Uterus (tissue), 2 donors: ENCODE measurements around the gene RABGAP1L.

Experiments
- CTCF ChIP-seq, 4 experiments: fragments of 200-600 bp in 2 of 4; fragments of 450-650 bp in 2 of 4; sonication (generic) in 2 of 4; IDR thresholded peaks; one replicate each; pipeline ENCODE4 v1.5.1; 2016 to 2019; ENCODE audit warnings: antibody characterized with exemption in 4 of 4, mild to moderate bottlenecking in 2 of 4, moderate library complexity in 1 of 4
- POLR2A ChIP-seq, 2 donors: fragments of 450-650 bp; IDR thresholded peaks; one replicate each; pipeline ENCODE4 v1.6.1; 2016; ENCODE audit warnings: antibody characterized with exemption in 2 of 2, mild to moderate bottlenecking in 1 of 2, moderate library complexity in 1 of 2

- no peak for TF ChIP-seq CTCF (IDR thresholded peaks at IDR 0.05)
- TF ChIP-seq POLR2A (IDR thresholded peaks at IDR 0.05) = no peak
These were observed 658.8 kb downstream of the RABGAP1L start for GRCh38 chr1:174818014-174818616.
